OCI-LY7 (cell line): ENCODE results near the gene ABR. TPM values are rescaled to one million over a fixed set of nuclear protein-coding genes. Genes with fewer than 3 reads are reported as not detected.

ENCODE experiments used
- BruUV-seq: library from RNA; stranded (reverse); fragments of 400-500 nt; replicated peaks from 2 replicates; lab custom pipeline; 2021; lab: Mats Ljungman, UMichigan
- CTCF ChIA-PET: fragments of 300-600 bp; sonication (Branson Sonifier 250); formaldehyde crosslinking; loops from one replicate; lab custom pipeline; 2022; ENCODE audit warnings: antibody characterized with exemption; ENCODE audit not compliant: unreplicated experiment; lab: Charles Lee
- POLR2A ChIA-PET: fragments of 300-600 bp; sonication (Branson Sonifier 250); formaldehyde crosslinking; loops from one replicate; lab custom pipeline; 2022; ENCODE audit warnings: antibody characterized with exemption; lab: Charles Lee
- DNase-seq: peaks from one replicate; pipeline ENCODE4 v3.0.0-alpha.2; 2015; ENCODE audit warnings: low spot score
- H2AFZ ChIP-seq: fragments of 200-600 bp; sonication (generic), shearing (Covaris generic); 2 replicates; pipeline ENCODE4 v1.6.1; 2014; ENCODE audit warnings: mild to moderate bottlenecking, antibody characterized with exemption, low read length, moderate library complexity
- H3K27ac ChIP-seq: fragments of 200-600 bp; sonication (generic); 2 replicates; pipeline ENCODE4 v1.5.1; 2014; ENCODE audit warnings: mixed run types, low read depth, mild to moderate bottlenecking, moderate library complexity, low read length, inconsistent platforms; ENCODE audit not compliant: poor library complexity, severe bottlenecking
- H3K36me3 ChIP-seq: fragments of 200-600 bp; sonication (generic); 2 replicates; pipeline ENCODE4 v1.6.1; 2014; ENCODE audit warnings: mild to moderate bottlenecking, antibody characterized with exemption, low read length, moderate library complexity, mixed read lengths; ENCODE audit not compliant: insufficient read depth
- H3K4me1 ChIP-seq: fragments of 200-600 bp; sonication (generic); 2 replicates; pipeline ENCODE4 v1.5.1; 2014; ENCODE audit warnings: mild to moderate bottlenecking, low read length; ENCODE audit not compliant: insufficient read depth, poor library complexity, severe bottlenecking
- H3K4me2 ChIP-seq: fragments of 200-600 bp; sonication (generic); 2 replicates; pipeline ENCODE4 v1.6.1; 2014; ENCODE audit warnings: mild to moderate bottlenecking, low read length
- H3K4me3 ChIP-seq: fragments of 200-600 bp; sonication (generic); 2 replicates; pipeline ENCODE4 v1.5.1; 2014; ENCODE audit warnings: mild to moderate bottlenecking, low read depth, low read length; ENCODE audit not compliant: poor library complexity, severe bottlenecking
- H3K79me2 ChIP-seq: fragments of 200-600 bp; sonication (generic); 2 replicates; pipeline ENCODE4 v1.6.1; 2016; ENCODE audit warnings: low read depth, mild to moderate bottlenecking, low read length, moderate library complexity, mixed read lengths; ENCODE audit not compliant: insufficient read depth
- H3K9me2 ChIP-seq: fragments of 200-600 bp; sonication (generic); 2 replicates; pipeline ENCODE4 v1.6.1; 2016; ENCODE audit warnings: mild to moderate bottlenecking, low read length, mixed read lengths; ENCODE audit not compliant: insufficient read depth
- H3K9me3 ChIP-seq: fragments of 200-600 bp; sonication (generic); 2 replicates; pipeline ENCODE4 v1.6.1; 2014; ENCODE audit warnings: mild to moderate bottlenecking, mixed run types, low read length, mixed read lengths
- H4K20me1 ChIP-seq: fragments of 200-600 bp; sonication (generic); 2 replicates; pipeline ENCODE4 v1.6.1; 2014; ENCODE audit warnings: mild to moderate bottlenecking, antibody characterized with exemption, low read length, moderate library complexity, mixed read lengths; ENCODE audit not compliant: insufficient read depth
- CTCF ChIP-seq: fragments of 200-600 bp; sonication (generic); conservative IDR thresholded peaks from 2 replicates; pipeline ENCODE4 v1.5.1; 2014; ENCODE audit warnings: mild to moderate bottlenecking, antibody characterized with exemption, low read length, moderate library complexity, mixed read lengths
- EZH2phosphoT487 ChIP-seq: fragments of 200-600 bp; sonication (generic); IDR thresholded peaks from 2 replicates; pipeline ENCODE4 v1.6.1; 2018; ENCODE audit warnings: low read depth, borderline replicate concordance, mild to moderate bottlenecking, mixed run types, antibody characterized with exemption, low read length, moderate library complexity, mixed read lengths
- intact Hi-C: fragments of 100-400 bp; cut with micrococcal nuclease; formaldehyde crosslinking; loops from one replicate; pipeline ENCODE4 v1.10.0; 2022; ENCODE audit not compliant: unreplicated experiment
- total RNA-seq, 2 experiments: library from RNA; depleted of rRNA in 1 of 2; stranded (reverse); fragments of >200 nt in 1 of 2; shearing (Covaris generic) in 1 of 2; gene quantifications; 2 replicates each; pipeline ENCODE4 v1.2.3, GENCODE V29; 2014 to 2022

ABR gene
- total RNA-seq, 2 experiments from 2014 or later: 164 to 181 TPM

- no peaks in the 10 kb centered on the region for H3K9me3 ChIP-seq
- no peaks in the 10 kb centered on the region for H3K79me2 ChIP-seq
- peaks cover 13% of the 10 kb centered on the region for H3K36me3 ChIP-seq
- intact Hi-C loops: no loop called here
- no TSS peak for BruUV-seq
- H3K27ac ChIP-seq: no peak overlapping the region
- CTCF ChIA-PET: no interaction called here
- H3K4me3 ChIP-seq: no peak overlapping the region
- DNase-seq: no peak
- no peak overlapping the region for H3K4me2 ChIP-seq
- POLR2A ChIA-PET: interaction anchor here (0.6 kb wide), 1 partner anchor 221 kb away, joined by 3 read pairs; no protein-coding TSS in a partner anchor
- H2AFZ ChIP-seq: no peak overlapping the region
- TF ChIP-seq EZH2phosphoT487 (no peak), CTCF (no peak)
- H3K9me2 ChIP-seq: no peaks in the 10 kb centered on the region
- no peaks in the 10 kb centered on the region for H3K4me1 ChIP-seq
- H4K20me1 ChIP-seq: no peaks in the 10 kb centered on the region
These were observed 149.7 kb downstream of the ABR start for GRCh38 chr17:1029922-1030644.

- DNase-seq: no peak
- no peaks in the 10 kb centered on the region for H3K79me2 ChIP-seq
- H4K20me1 ChIP-seq: no peaks in the 10 kb centered on the region
- no peaks in the 10 kb centered on the region for H3K9me2 ChIP-seq
- H3K27ac ChIP-seq: no peak overlapping the region
- CTCF ChIA-PET: no interaction called here
- H3K4me3 ChIP-seq: no peak overlapping the region
- H3K4me1 ChIP-seq: no peaks in the 10 kb centered on the region
- no peaks in the 10 kb centered on the region for H3K9me3 ChIP-seq
- no peak overlapping the region for H3K4me2 ChIP-seq
- H2AFZ ChIP-seq: no peak overlapping the region
- TF ChIP-seq CTCF: no peak
- no peak for TF ChIP-seq EZH2phosphoT487
- POLR2A ChIA-PET: no interaction called here
- H3K36me3 ChIP-seq: peaks cover 13% of the 10 kb centered on the region
- BruUV-seq: no TSS peak
- intact Hi-C loops: no loop called here
These were observed 150.4 kb downstream of the ABR start for GRCh38 chr17:1029196-1029921.

GRCh38 chr17:1027044-1027443, 152.7 kb downstream of the ABR start:
- Histone ChIP-seq H3K9me2 (no peaks in the 10 kb centered on the region), H3K4me2 (no peak overlapping the region), H3K79me2 (no peaks in the 10 kb centered on the region), H3K9me3 (no peaks in the 10 kb centered on the region), H3K36me3 (0 out of 2 replicates have a peak, but pooled peaks cover 3% of the 10 kb centered on the region), H4K20me1 (no peaks in the 10 kb centered on the region), H2AFZ (no peak overlapping the region), H3K27ac (no peak overlapping the region), H3K4me3 (no peak overlapping the region), H3K4me1 (no peaks in the 10 kb centered on the region)
- POLR2A ChIA-PET: no interaction called here
- TF ChIP-seq EZH2phosphoT487: no peak
- no peak for TF ChIP-seq CTCF
- CTCF ChIA-PET: no interaction called here
- intact Hi-C loops: no loop called here
- BruUV-seq: no TSS peak
- DNase-seq: no peak
